Activated CD8-positive, alpha-beta memory T cell treated with anti-CD3 and anti-CD28 coated beads for 4 hours (primary cell): ENCODE measurements around the gene PATL1.
"Not testable (repeated sequence)": the region's sequence is repeated elsewhere in the genome, so short reads cannot be mapped to it uniquely, and the experiment has no call there.

Source experiments
- DNase-seq, 2 donors: peaks; one replicate each; pipeline ENCODE4 v3.0.0-alpha.2; 2020; ENCODE audit warnings: low read depth in 2 of 2

The PATL1 gene

DNA sequence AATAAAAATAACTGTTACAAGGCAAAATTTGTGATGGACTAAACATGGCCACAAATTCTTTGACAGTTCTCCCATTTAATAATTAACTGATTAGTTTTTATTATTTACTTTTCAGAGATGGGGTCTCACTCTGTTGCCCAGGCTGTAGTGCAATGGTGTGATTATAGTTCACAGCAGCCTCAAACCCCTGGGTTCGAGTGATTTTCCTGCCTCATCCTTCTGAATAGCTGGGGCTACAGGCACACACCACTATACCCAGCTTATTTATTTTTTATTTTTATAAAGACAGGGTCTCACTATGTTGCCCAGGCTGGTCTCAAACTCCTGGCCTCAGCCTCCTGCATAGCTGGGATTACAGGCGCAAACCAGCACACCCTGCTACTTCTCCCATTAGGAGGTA is 4.5 kb upstream of the PATL1 start:
- no peak for DNase-seq

DNA sequence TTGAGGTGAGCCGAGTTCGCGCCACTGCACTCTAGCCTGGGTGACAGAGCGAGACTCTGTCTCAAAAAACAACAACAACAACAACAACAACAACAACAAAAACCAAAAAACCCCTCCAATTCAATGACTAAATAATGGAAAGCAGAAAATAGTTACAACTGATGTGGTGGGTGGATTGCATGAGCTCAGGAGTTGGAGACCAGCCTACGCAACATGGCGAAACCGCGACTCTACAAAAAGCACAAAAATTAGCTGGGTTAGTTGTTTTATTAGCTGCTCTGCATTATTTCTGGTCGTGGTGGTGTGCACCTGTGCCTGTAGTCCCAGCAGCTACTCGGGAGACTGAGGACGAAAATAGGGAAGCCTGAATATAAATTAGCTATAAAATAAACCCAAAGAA is 2.6 kb upstream of the PATL1 start:
- DNase-seq = no peak

DNA sequence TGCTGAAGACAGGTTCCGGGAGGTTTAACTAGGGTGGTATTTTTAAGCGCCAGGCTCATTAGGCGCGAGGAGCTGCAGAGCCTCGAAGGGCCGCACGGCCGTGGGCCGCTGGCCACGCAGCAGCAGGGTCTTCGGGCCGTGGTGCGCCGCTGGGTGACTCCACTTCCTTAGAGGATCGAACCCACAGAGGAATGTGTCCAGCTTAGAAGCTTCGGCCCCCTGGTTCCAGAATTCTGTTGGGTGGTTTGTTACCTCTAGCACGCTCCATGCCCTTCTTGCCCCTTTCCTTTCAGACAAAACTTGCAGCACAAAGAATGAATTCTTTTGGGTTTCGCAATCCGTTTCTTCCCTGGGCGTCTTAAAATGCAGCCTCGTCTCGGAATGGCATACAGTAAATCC is 773 bp upstream of the PATL1 start:
- DNase-seq = no peak

DNA sequence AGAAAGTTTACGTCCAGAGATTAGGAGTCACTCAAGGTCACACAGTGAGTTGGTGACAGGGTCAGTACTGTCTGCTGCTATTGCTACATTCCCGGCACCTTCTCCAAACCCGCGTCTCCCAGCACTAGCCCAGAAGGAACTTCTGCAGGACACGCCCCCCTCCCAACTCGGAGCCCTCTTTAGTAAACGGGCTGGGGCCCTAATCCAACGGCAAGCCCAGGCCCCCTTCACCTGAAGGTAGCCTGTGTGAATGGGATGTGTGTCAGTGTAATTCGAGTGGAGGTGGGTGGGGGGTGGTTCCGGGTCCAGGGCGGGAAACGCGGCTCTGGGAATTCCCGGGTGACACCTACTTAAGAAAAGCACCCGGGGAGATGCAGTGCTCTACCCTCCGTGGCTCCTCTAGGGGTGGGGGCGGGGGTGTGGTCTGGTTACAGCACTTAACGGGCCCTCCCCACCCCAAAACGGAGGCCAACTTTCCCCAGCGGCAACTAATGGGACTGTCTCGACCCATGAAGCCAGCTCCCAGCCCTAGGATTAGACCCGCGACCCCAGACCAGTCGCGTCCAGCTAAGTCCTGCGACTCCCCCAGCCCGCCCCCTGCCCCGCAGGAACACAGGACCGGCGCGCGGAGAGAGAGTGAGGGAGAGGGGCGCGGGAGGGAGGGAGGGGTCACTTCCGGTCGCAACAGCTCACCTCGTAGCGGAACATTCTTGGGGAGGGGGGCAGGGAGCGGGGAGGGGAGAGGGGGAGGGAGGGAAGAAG is 468 bp downstream of the PATL1 start:
- peak; percentile 53 to 68 for DNase-seq

DNA sequence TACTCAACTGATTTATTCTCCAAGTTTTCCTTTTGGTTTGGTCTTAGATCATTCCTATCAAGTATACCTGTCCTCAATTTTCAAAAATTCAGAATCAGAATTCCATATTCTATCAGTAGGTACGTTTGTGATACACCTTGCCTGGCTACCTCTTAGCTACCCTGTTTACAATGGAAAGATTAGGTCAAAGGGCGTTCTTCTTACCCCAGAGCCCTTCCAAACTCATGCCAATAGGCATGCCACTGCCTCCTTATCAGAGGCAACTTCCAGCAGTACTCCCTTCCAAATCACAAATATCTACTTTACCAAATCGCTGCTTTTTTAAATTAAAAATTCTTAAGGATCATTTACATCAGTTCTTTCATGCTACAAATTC is 1.0 kb downstream of the PATL1 start:
- no peak for DNase-seq

DNA sequence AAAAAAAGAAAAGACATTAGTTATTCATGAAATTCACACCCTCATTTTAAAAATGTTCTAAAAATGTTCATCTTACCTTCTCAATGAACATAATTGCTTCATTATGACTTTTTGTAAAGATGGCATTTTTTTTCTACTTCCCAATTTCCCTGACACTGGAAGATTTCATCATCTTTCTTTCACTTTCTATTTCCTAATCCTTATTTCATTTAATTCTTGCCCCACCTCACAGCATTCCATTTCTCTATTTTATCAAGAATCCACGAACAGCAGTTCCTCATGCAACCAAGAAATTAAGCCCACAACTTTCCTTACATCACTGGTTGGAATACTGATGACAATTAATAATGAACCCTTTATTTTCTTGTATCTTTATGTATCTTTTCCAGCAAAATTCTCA is 1.9 kb downstream of the PATL1 start:
- no peak for DNase-seq

DNA sequence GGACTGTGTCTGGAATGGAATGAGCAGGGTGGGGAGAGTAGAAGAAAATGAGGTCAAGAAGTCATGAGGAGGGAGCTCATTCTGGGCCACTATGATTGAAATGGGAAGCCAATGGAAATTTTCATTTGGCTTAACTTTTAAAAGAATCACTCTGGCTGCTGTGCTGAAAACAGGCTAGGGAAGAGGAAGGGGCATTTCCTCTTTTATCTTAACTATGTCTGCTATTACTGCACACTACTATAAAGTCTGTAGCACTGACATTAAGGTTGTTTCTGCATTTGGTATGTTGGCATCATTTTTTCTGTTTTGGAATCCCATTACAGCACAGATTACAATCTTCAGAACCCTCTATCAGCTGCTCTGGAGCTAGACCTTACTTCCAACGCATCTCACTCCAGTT is 8.2 kb downstream of the PATL1 start:
- DNase-seq = no peak

DNA sequence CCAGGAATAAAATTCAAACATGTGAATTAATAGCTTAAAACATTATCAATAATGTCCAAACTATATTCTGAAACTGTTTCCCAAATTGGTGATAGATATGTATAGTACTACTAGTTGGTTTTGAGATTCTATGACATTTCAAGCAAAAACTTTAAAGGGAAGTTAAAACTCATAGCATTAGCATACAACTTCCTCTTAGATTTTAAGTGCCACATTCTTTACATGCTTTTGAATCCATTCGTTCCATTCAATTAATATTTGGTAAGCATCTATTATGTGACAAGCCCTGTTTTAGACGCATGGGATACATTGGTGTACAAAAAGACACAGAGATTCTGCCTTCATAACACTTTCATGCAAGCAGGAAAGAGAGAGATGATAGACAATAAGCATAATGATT is 8.9 kb downstream of the PATL1 start:
- no peak for DNase-seq

DNA sequence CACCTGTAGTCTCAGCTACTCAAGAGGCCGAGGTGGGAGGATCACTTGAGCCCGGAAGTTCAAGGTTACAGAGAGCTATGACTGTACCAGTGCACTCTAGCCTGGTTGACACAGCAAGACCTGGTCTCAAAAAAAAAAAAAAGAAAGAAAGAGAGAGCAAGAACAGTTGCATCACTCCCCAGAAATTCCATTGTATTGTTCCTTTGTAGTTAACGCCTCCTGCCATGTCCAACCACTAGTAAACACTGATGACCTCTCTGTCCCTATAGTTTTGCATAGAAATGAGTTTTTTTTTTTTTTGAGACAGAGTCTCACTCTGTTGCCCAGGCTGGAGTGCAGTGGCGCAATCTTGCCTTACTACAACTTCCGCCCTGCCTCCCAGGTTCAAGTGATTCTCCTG is 10.8 kb downstream of the PATL1 start:
- no peak for DNase-seq

DNA sequence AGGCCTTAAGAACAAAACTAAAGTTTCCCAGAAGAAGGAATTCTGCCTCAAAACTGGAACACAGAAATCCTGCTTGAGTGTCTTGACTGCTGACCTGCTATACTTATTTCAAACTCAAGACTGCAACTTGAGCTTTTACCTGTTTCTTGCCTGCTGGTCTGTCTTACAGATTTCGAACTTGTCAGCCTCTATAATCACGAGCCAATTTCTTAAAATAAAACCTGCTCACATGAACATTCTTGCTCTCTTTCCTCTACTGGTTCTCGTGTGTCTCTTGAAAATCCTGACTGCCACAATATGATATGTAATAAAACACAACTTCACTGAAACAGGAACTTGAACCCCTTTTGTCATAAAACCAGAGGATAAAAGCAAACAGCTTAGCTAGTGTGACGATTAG is 13.9 kb downstream of the PATL1 start:
- DNase-seq = no peak

DNA sequence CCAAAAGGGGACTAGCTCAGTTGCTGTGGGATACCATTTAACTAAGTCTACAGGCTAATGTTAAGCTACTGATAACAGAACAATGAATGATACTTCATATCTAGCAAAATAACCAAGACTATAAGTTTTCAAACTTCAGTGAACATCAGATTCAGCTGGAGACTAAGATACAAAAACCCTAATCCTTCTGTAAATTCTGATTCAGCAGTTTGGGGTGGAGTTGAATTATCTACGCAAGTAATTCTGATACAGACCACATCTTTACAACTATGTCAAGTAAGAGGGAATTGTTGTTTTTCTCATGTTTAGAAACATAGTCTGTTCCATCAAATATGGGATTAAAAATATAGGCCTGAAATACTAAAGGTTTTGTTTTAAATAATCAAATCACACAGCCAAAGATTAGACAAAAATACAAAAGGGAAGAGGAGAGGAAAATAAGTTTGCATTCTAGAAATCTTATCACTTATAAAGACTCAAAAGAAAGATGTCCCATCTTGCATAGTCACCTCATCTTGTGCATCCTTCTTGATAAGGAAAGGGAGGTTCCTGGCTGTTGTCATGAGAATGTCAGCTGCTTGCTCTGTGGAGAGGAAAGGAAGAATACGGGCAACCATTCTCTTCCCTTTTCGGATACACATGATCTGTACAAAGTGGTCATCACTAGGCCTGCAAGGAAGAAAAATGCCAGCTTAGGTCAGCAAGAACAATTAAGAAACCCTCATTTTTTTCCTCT is 21.4 kb downstream of the PATL1 start:
- no peak for DNase-seq

DNA sequence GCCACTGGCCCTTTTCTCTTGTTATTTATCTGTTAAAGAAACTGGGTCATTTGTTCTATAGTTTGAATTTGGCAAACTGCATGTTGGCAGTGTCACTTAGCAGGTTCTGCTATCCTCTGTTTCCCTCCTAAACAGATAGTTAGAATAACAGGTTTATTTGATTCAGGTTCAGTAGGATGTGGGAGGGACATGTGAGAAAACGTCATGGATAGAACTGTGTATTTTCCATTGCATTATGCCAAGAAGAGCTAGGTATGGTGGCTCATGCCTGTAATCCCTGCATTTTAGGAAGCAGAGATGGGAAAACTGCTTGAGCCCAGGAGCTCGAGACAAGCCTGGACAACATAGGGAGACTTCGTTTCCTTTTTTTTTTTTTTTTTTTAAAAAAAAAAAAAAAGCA is 24.3 kb downstream of the PATL1 start:
- DNase-seq = no peak

DNA sequence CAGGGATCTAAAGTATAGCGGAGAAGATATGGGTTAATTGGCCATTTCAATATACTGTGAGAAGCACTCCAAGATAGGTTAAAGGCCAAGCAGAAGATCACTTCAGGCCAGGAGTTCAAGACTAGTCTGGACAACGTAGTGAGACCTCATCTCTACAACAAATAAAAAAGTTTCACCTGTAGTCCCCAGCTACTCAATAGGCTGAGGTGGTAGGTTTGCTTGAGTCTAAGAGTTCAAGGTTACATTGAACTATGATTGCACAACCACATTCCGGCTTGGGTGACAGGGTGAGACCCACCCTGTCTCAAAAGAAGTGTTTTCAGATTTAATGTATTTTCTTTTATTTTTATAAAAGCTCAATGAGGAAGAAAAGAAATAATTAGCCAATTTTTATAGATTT is 25.4 kb downstream of the PATL1 start:
- no peak for DNase-seq

DNA sequence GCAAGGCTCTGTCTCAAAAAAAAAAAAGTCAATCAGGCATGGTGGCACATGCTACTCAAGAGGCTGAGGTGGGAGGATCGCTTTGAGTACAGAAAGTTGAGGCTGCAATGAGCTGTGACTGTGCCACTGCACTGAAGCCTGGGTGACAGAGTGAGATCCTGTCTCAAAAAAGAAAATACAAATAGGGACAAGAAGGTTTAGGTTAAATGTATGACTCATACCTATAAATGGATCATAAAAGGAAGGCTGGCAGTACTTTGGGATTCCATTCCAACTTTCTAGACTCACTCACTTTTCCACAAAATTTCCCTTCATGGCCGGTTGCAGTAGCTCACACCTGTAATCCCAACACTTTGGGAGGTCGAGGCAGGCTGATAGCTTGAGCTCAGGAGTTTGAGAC is 27.7 kb downstream of the PATL1 start:
- DNase-seq = no peak

DNA sequence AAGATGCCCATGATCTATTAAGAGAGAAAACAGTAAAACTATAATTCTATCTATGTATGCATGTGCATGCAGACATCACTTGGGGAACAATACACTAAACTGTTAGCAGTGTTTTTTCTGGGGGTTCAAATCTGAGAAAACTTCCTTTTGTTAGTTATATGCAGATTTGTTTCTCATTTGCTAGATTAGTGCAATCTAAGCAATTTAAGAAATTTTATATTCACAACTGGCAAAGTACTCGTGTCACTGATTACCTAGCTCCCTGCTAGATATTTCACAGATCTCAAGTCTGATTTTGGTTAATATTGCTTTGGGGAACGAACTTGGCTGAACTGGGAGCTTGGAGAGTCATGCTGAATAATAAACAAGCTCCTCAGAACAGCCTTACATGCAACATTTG is 38.3 kb downstream of the PATL1 start:
- no peak for DNase-seq

DNA sequence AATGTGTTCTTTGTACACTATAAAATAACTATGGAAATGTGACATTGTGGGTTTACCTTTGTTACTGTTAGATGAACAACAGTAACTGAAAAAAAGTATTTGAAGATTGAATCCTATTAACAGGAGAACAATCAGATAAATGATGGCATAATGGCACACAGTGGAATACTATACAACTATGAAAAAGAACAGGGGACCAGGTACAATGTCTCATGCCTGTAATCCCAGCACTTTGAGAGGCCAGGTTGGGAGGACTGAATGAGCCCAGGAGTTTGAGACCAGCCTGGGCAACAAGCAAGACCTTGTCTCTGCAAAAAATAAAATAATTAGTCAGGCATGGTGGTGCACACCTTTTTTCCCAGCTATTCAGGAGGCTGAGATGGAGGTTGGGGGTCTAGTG is 38.8 kb downstream of the PATL1 start:
- DNase-seq = no peak

DNA sequence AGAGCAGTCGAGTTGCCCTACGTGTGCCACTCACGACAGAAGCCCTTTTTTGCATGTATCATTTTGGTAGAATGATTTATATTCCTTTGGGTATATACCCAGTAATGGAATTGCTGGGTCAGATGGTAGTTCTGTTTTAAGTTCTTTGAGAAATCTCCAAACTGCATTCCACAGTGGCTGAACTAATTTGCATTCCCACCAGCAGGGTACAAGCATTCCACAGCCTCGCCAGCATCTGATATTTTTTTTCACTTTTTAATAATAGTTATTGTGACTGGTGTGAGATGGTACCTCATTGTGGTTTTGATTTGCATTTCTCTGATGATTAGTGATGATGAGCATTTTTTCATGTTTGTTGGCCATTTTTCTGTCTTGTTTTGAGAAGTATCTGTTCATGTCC is 41.9 kb downstream of the PATL1 start:
- DNase-seq = not testable (repeated sequence)

DNA sequence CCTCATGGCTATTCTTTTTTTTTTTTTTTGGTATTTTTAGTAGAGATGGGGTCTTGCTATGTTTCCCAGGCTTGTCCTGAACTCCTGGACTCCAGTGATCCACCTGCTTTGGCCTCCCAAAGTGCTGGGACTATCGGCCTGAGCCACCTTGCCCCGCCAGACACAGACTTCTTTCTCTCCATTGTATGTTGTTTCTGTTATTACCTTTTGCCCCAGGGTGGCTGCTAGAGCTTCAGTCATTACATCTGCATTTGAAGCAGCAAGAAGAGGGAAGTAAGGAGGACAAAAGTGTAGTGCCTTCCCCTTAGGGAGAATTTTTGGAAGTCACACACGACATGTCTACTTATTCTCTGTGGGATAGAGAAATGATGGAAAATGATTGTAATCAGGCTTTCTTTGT is 43.1 kb downstream of the PATL1 start:
- no peak for DNase-seq

DNA sequence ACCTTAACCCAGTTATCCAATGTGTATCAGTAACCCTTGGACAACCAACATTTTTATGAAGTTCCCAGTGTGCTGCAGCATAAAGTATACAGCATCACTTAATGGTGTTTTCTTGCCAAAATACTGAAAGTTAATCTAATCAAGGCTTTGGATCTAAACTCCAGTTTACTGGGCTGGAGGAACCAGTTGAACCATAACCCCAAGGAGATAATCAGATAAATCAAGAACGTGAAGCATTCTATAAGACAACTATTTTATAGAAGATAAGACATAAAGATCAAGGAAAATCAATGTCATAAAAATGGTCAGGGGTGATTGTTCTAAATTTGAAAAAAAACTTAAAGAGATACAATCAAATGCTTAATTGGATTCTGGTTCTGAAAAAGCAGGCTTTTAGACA is 51.0 kb downstream of the PATL1 start:
- DNase-seq = no peak

DNA sequence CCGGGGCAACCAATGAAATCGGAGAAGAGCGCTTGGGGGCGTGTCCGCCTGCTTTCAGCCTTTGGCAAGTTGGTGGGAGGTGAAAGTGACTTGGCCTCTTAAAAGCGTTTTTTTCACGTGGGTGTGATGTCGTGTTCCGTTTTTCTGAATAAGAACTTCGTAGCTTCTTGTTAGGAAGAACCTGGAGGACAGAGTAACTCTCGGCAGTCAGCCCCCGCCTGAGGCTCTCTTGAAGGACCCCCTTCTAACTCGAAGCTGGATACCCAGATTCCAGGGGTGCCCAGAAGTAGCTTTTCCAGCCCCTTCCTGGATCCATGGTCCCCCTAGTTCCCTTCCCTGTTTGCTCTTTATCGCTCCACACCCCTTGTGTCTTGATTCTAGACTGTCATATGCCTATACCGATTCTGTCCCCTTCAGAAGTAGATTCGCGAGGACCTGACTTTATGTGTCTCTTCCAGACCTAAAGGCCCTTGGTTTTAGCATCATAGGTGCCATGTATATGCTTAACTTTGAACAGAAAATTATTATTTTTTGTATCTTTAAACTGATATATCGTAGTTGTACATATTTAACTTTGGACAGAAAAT is 52.3 kb downstream of the PATL1 start:
- DNase-seq = no peak

DNA sequence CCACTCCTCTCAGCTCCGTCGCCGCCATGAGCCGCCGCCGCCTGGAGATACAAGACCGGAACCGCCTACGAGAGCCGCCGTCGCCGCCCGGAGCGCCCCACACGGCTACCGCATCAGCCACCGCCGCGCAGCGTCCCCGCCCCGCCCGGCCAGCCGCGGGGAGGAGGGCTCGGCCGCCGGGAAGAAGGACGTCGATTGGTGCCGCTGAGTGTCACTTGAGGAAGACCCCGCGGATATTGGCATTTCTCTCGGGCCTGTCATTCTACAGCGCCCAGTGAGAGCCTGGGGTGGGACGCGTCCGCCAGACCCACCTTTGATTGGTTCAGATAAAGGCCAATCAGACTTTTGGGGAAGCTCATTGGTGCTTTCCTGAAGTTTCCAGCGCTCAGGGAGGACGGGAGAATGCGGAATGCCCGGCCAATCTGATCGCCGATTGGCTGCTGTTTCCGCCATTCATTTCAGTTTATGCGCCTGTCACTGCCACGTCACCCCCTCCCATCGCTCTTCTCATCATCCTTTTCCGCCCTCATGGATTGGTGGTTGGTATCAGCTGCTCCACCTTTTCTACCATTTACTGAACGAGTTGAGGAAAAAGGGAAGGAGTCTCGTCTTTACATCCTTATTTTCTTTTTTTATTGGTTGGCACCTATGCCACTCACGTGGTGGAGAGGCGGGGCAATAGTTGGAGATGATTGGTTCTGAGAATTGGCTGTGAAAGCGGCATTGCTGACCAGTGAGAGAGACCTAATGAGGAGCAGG is 53.0 kb downstream of the PATL1 start, which contains the start of gene OSBP:
Gene OSBP, minus strand, starts transcription at position 138 of the 759 bp plus-strand sequence. Its CDS starts 110 bp downstream, at position 28.
- DNase-seq = peak; percentile 97

DNA sequence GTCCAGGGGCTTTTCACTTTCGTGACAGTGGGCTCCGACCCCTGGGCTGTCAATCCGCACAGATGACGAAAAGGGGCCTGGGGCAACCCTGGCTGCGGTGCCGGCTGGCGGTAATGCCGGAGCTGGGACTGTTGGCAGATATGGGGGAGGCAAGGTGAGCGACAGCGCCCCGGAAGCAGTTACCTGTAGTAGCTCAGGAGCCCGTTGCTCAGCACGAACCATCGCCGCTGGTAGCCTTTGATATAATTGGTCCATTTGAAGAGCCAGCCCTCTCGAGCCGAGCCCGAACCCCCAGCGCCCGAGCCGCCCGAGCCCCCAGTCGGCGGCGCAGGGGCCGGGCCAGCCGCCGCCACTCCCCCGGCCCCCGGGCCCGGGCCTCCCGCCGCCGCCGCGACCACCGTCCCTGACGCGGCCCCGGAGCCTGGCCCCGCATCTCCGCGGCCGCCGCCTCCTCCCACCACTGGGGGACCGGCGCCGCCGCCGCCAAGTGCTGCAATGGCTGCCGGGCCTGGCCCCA is 53.7 kb downstream of the PATL1 start:
- DNase-seq = peak; percentile 23 to 35
